HG03039 (cell line): ENCODE measurements around the gene GOLGA2.
"Not testable (repeated sequence)": the region's sequence is repeated elsewhere in the genome, so short reads cannot be mapped to it uniquely, and the experiment has no call there.

Source experiments
- ATAC-seq: cut with Tn5 transposase; IDR thresholded peaks from one replicate; pipeline ENCODE4 v1.9.1; 2021; ENCODE audit warnings: mild to moderate bottlenecking, moderate library complexity; ENCODE audit not compliant: unreplicated experiment

GOLGA2 gene

GRCh38 chr9:128243215-128244018 lies 32.4 kb downstream of the GOLGA2 start:
- no peak for ATAC-seq

DNA sequence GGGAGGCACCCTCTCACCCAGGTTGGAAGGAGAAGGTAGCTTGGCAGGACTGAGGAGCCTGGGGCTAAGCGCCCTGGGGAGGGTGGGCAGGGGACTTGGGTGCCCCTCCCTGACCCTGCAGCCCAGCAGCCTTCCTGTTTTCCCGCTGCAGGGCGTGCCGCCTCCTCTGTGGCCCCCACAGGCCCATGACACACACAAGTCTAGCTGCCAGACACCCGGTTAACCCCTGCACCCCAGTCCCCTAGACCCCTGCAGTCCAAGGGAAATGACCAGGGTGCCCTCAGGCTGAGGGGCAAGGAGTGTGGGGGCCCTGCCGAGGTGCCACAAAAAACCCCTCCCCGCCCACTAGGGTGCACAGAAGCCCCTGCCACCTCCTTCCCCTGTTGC lies 33.0 kb downstream of the GOLGA2 start:
- no peak for ATAC-seq

GRCh38 chr9:128242124-128242523 lies 33.7 kb downstream of the GOLGA2 start:
- ATAC-seq: no peak

- no peak for ATAC-seq
These were observed 41.9 kb downstream of the GOLGA2 start for GRCh38 chr9:128233817-128234406.

- ATAC-seq: no peak
These were observed 43.0 kb downstream of the GOLGA2 start for GRCh38 chr9:128232528-128233428.

- ATAC-seq: no peak
These were observed 43.9 kb downstream of the GOLGA2 start for GRCh38 chr9:128231638-128232527.

- ATAC-seq: not testable (repeated sequence)
These were observed 44.9 kb downstream of the GOLGA2 start for GRCh38 chr9:128230897-128231296.

DNA sequence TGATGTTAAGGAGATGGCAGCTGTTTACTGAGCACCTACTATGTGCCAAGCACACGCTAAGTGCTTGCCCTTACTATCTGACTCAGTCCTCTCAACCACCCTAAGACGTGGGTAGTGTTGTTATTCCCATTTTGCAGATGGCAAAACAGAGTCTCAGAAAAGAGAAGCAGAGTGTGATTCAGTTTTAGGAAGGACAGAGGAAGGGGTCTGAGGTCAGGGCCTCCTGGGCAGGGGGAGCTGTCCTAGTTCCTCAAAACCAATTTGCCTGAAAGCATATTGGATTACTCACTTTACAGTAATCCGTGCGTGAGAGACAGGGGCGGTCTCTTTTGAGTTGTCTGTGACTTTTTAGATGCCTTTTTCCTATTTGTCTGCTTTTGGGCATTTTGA lies 49.4 kb downstream of the GOLGA2 start:
- ATAC-seq: no peak

DNA sequence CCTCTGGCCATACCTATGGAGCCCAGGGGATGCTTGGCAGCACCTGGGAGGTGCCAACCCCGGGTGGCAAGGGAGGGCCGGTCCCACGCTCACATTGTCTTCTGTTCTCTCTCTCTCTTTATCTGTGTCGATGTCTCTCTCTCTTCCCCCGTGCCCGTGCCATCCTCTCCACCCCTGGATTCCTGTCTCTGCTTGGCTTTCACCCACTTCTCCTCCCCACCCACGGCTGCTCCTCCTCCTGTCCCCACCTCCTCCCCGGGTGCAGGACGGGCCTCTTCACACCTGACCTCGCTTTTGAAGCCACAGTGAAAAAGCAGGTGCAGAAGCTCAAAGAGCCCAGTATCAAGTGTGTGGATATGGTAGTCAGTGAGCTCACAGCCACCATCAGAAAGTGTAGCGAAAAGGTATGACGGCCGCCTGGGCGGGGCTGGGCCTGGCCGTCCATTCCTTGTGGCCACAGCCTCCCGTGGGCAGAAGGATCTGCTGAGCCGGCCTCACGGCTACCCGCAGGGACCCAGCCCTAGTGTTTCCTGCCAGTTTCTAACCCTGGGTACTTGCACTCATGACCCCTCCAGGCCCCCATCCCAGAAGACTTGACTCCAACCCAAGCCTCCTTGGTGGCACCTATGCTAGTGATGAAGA lies 49.9 kb downstream of the GOLGA2 start:
- no peak for ATAC-seq

DNA sequence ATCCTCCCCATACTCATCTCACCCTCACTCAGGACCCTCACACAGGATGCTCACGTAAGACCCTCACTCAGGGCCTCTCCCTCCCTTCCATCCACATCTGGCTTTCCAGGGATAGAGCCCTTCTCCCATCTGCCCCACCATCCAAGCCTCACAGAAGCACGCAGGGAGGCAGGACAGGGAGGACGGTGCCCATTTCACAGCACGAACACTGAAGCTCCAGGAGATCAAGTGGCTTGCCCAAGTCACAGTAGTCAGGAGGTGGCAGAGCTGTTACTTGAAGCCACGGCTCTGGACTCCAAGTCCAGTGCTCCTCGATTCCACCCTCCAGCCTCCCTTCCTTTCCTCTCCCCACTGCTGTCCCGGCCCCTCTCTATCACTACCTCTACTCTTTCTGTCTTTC lies 50.9 kb downstream of the GOLGA2 start:
- ATAC-seq: no peak

DNA sequence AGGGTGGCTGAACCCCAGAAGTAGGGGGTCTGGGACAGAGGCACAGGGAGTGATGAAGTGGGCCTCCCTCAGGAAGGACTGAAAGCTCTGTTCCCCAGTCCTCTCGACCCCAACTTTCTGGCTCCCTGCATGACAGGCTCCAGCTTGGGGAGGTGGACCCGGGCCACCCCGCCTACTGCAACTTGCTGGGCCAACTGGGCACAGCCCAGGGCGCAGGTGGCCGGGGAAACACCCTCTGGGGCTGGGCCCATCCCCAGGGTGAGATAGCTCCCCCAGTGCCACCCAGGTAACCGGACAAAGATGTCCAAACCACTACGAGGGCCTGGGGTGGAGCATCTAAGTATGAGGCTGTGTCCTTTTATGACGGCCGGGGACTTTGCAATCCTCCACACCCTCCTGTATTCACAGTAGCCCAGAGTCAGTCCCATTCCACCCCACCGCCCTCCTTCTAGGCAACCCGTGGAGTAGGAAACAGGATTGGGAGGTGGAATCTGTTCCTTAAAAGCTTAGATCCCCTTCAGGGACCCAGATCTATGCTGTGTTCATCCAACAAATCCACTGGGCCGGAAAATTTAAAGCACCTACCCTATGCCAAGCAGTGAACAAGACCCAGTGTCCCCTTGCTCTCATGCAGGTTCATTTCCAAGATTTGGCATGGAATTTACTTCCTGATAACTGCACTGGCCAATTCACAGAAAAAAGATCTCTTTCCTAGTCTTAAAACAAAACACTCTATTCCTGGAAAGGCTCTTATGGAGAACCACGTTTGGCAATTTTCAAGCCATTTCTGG lies 52.7 kb downstream of the GOLGA2 start:
- ATAC-seq: no peak

DNA sequence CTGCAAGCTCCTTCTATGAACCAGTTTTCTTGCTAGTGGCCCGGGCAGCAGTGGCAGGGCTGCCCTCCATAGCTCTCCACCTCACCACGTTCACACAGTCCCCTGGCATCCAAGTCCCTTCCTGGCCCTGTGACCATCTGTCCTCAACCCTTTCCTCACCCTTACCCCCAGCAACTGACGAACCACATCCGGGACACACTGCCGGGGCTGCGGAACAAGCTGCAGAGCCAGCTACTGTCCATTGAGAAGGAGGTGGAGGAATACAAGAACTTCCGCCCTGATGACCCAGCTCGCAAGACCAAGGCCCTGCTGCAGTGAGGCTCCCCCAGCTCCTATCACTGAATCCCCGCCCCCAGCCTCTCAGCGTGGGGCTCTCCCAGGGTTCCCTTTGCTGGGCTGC lies 53.8 kb downstream of the GOLGA2 start:
- no peak for ATAC-seq

DNA sequence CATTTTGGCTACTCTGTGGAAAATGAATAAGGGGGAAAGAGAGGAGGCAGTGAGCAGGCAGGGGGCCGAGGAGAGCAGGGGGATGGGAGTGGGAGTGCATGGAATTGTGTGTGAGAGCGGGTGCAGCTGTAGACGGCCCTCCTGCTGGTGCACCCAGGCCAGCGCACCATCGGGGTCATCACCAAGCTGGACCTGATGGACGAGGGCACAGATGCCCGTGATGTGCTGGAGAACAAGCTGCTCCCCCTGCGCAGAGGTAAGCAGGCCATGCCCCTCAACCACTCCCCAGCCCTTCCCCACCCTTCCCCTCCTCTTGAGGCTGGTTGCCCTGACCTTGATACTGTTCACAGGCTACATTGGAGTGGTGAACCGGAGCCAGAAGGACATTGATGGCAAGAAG lies 56.0 kb downstream of the GOLGA2 start:
- ATAC-seq: no peak

- ATAC-seq: peak; percentile 71
These were observed 57.1 kb downstream of the GOLGA2 start for GRCh38 chr9:128218518-128219389.

DNA sequence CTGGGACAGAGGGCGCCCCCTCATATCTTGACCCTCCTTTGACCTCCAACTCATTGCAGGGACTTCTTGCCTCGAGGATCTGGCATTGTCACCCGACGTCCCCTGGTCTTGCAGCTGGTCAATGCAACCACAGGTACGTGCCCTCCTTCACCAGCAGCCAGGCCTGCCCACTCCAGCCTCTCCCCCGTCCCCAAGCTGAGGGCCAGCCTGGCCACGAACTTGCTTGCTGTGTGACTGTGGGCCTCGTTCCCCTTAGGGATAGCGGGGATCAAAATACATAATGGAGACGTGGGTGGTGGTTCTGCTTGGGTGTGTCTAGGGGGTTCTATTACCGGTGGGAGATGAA lies 57.7 kb downstream of the GOLGA2 start:
- ATAC-seq: no peak

DNA sequence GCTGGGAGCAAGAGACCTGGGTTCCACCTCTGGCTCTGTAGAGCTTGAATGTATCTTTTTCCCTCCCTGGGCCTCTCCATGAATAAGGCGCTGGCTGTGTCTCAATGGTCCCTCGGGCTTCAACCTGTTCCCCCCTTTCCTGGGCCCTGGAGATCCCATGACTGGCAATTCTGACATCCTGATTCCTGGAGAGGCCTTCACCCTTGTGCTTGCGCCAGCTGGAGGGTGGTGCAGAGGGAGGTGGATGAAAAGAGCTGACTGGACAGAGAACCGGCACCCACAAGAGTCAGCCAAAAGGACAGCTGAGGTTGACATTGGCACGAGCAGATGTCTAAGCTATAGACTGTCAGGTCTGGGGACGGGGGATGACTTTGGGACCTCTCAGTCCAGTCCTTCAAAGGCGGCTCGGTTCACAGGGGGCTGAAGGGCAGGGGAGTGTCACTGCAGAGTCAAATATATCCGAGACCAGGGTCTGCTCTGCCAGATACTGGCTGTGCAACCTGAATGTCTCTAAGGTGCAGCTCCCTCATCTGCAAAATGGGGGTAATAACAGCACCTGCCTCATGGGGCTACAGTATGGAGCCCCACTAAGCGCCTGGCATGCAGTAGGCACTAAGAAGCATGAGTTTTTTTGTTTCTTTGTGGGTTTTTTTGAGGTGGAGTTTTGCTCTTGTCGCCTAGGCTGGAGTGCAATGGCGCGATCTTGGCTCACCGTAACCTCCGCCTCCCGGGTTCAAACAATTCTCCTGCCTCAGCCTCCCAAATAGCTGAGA lies 58.8 kb downstream of the GOLGA2 start:
- no peak for ATAC-seq

DNA sequence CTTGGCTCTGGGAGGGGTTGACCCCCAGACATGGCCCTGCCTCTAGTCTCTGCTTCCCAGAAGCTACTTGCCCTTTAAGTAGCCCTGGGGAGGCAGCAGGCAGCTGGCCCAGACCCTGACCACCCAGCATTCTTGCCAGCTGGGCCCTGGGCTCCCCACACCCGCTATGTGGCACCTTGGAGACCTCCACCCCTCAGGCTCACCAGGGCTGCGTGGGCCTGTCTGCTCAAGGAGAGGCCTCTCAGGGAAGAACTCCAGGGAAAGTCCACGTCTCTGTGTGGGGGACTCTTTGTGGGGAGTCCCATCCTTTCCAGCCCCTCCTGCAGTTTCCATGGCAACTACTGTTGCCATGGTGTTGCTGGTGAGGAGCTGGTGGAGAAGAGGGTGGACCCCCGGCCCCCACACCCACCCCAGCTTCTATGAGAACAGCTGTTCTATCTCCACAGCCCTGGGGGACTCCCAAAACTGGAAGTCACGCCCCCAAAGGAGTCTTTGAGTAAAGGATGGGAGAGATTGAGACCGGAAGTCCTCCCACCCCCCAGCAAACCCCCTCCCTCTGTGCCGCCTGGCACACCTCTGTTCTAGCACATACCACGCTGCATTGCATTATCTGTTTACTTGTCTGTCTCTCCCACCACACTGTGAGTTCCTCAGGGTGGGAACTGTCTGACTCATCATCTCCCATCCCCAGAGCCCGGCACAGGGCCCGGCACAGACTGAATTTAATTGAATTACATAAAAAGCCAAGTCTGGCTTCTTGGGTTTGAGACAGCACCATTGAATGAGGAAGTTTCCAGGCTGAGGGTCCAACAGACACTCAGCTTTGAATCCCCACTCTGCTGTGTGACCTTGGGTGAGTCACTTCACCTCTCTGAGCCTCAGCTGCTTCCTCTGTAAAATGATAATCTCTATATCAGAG lies 60.1 kb downstream of the GOLGA2 start:
- ATAC-seq: no peak
